ENCODE measurements around the gene PDLIM1. TPM values are rescaled to one million over a fixed set of nuclear protein-coding genes. Genes with fewer than 3 reads are reported as not detected.

PDLIM1 gene
- total and polyA plus RNA-seq, 9 of the 15 experiments (the other 6 are each of a cell fraction or from before 2014, with no cell fraction given), result 19.8 to 164 (median 39.1) TPM

DNA sequence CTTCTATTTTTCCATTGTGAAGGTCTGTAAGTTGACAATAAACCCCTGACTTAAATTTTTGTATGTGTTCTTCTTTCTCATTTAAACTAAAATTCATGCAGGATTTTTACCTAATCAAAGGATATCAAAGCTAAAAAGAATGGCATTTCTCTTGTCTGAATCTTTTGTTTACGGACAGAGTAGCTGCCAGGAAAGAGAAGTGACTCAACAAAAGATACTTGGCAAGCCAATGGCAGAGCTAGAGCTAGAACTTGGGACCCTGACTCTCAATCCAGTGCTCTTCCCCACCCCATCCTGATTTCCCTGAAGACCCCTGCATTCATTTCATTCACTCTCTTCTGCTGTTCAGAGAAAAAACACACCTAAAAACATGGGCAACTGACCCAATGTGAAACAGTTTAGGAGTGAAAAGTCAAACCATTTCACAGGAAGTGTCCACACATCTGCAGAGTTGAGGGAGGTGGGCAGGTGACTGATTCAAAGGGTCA, 40.2 kb upstream of the PDLIM1 start (continued):
- TF ChIP-seq NELFE (IDR thresholded peaks at IDR 0.05; ENCODE audit: insufficient read depth, insufficient read length), result no peak

DNA sequence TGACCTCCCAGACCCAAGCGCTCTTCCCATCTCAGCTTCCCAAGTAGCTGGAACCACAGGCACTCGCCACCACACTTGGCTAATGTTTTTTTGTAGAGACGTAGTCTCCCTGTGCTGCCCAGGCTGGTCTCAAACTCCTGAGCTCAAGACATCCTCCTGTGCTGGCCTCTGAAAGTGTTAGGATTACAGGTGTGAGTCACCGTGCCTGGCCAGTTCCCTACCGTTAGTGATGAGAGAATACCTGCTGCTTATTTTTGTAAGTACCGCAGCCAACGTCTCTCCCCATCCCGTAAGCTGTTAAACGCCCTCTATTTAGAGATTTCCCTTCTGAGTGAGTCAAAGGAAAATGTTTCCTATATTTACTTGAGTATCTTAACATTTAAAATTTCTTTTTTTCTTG, 38.5 kb upstream of the PDLIM1 start:
- Histone ChIP-seq H3K79me2 (ENCODE audit: control insufficient read depth, insufficient read depth, low read length) (no peaks in the 10 kb centered on the region), H3K9me1 (ENCODE audit: control insufficient read depth, insufficient read depth, low read length) (peaks cover 2% of the 10 kb centered on the region), H3K27me3 (ENCODE audit: control insufficient read depth in 2 of 2, insufficient read depth in 2 of 2, low read length in 2 of 2) (no peaks in the 10 kb centered on the region), H3K4me1 (replicated peaks in 1 of 2; ENCODE audit: control insufficient read depth in 2 of 2, insufficient read depth in 2 of 2, low read length in 2 of 2) (peaks cover 11 to 16% of the 10 kb centered on the region in 2 experiments; a peak in 4 of 5 replicates), H4K20me1 (replicated peaks; ENCODE audit: control insufficient read depth, insufficient read depth, low read length) (no peaks in the 10 kb centered on the region), H2AFZ (ENCODE audit: low read depth, low read length) (no peak overlapping the region), H3K36me3 (ENCODE audit: control insufficient read depth, insufficient read depth, low read length) (no peaks in the 10 kb centered on the region), H3K27ac (ENCODE audit: extremely low read depth, low read depth, low read length) (no peak overlapping the region), H3K9me3 (replicated peaks; ENCODE audit: control insufficient read depth, insufficient read depth, low read depth, low read length) (no peaks in the 10 kb centered on the region), H3K9ac (ENCODE audit: insufficient read depth in 1 of 2, low read depth in 2 of 2, low read length in 2 of 2) (no peak overlapping the region), H3K4me2 (ENCODE audit: insufficient read depth, low read length) (no peak overlapping the region), H3K4me3 (no peak overlapping the region)
- intact Hi-C loops (cut with micrococcal nuclease) (no loop called here), in situ Hi-C loops (cut with MboI) (no loop called here)
- WGBS (ENCODE audit: insufficient coverage, low coverage, missing lambda C conversion rate), result 61% methylated on average over 7 of the region's 9 CpGs
- FAIRE-seq (no peak), ATAC-seq (no peak), DNase-seq (ENCODE audit: extremely low read depth in 1 of 4, low spot score in 3 of 4) (no peak)
- no TSS peak for BruUV-seq (replicated peaks)
- ChIA-PET POLR2A (no interaction called here), CTCF (ENCODE audit: low intra/inter-chr PET ratio) (no interaction called here)
- TF ChIP-seq RUNX1 (IDR thresholded peaks at IDR 0.05; ENCODE audit: low read depth), result no peak
- TF ChIP-seq MXI1 (IDR thresholded peaks at IDR 0.05; ENCODE audit: low read depth, low read length), result no peak
- TF ChIP-seq, protein P1, sequence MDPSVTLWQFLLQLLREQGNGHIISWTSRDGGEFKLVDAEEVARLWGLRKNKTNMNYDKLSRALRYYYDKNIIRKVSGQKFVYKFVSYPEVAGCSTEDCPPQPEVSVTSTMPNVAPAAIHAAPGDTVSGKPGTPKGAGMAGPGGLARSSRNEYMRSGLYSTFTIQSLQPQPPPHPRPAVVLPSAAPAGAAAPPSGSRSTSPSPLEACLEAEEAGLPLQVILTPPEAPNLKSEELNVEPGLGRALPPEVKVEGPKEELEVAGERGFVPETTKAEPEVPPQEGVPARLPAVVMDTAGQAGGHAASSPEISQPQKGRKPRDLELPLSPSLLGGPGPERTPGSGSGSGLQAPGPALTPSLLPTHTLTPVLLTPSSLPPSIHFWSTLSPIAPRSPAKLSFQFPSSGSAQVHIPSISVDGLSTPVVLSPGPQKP (CRISPR knock-in tag; IDR thresholded peaks at IDR 0.05), result no peak
- no peak for TF ChIP-seq POLR3A (IDR thresholded peaks at IDR 0.05; ENCODE audit: borderline replicate concordance, extremely low read depth, insufficient read depth, insufficient read length)
- TF ChIP-seq, protein P2, sequence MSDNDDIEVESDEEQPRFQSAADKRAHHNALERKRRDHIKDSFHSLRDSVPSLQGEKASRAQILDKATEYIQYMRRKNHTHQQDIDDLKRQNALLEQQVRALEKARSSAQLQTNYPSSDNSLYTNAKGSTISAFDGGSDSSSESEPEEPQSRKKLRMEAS (CRISPR knock-in tag; IDR thresholded peaks at IDR 0.05), result no peak

All from K562 (cell line).